CD4-positive, alpha-beta T cell (primary cell): Measurements from ENCODE around the gene OTOGL. TPM values are rescaled to one million over a fixed set of nuclear protein-coding genes. Genes with fewer than 3 reads are reported as not detected.

Source experiments
- ATAC-seq: fragments of 200-7000 bp; cut with Tn5 transposase; one replicate; pipeline ENCODE4 v1.10.0; 2022; ENCODE audit warnings: mild to moderate bottlenecking; ENCODE audit not compliant: poor library complexity
- CTCF ChIA-PET: fragments of 350-600 bp; sonication (Branson Sonifier 250); formaldehyde crosslinking; loops from one replicate; lab custom pipeline; 2021; ENCODE audit warnings: antibody characterized with exemption, inconsistent platforms; lab: Charles Lee
- POLR2A ChIA-PET: fragments of 350-600 bp; sonication (Branson Sonifier 250); formaldehyde crosslinking; loops from one replicate; lab custom pipeline; 2021; ENCODE audit warnings: antibody characterized with exemption, inconsistent platforms; lab: Charles Lee
- DNase-seq, 14 experiments: peaks; one replicate each; pipeline ENCODE4 v3.0.0-alpha.2; 2013 to 2020; ENCODE audit warnings: mixed read lengths in 2 of 14
- H3K27ac ChIP-seq, 2 donors: one replicate each; pipeline versions ENCODE4 v1.5.1 to v1.7.0; 2013; ENCODE audit warnings: low read length in 2 of 2, low read depth in 1 of 2, mild to moderate bottlenecking in 1 of 2
- H3K27me3 ChIP-seq, 2 experiments: 1 replicate in 1 of 2; 2 replicates in 1 of 2; pipeline versions ENCODE4 v1.6.1 to v1.7.0; 2013; ENCODE audit warnings: low read length in 2 of 2, control low read depth in 1 of 2, mild to moderate bottlenecking in 1 of 2, moderate library complexity in 1 of 2; ENCODE audit not compliant: insufficient read depth in 2 of 2, control insufficient read depth in 1 of 2
- H3K36me3 ChIP-seq: one replicate; pipeline ENCODE4 v1.6.1; 2013; ENCODE audit warnings: low read length, control low read depth; ENCODE audit not compliant: insufficient read depth
- H3K4me1 ChIP-seq: one replicate; pipeline ENCODE4 v1.6.1; 2013; ENCODE audit warnings: low read length, control low read depth; ENCODE audit not compliant: insufficient read depth
- H3K4me3 ChIP-seq: one replicate; pipeline ENCODE4 v1.5.1; 2013; ENCODE audit warnings: mild to moderate bottlenecking, low read length, moderate library complexity
- H3K9me3 ChIP-seq, 2 experiments: 1 replicate in 1 of 2; 2 replicates in 1 of 2; pipeline versions ENCODE4 v1.6.1 to v1.7.0; 2013; ENCODE audit warnings: low read length in 2 of 2, mild to moderate bottlenecking in 2 of 2, control low read depth in 1 of 2, moderate library complexity in 1 of 2; ENCODE audit not compliant: control insufficient read depth in 1 of 2, insufficient read depth in 1 of 2
- H3K27ac Mint-ChIP-seq: one replicate; pipeline ENCODE4 v1.8.0; 2020; ENCODE audit warnings: mixed read lengths
- H3K27me3 Mint-ChIP-seq: one replicate; pipeline ENCODE4 v1.8.0; 2021; ENCODE audit warnings: mixed read lengths
- H3K36me3 Mint-ChIP-seq: one replicate; pipeline ENCODE4 v1.8.0; 2021; ENCODE audit warnings: low read depth, mixed read lengths
- H3K4me1 Mint-ChIP-seq: one replicate; pipeline ENCODE4 v1.8.0; 2021; ENCODE audit warnings: low read depth, mixed read lengths
- H3K4me3 Mint-ChIP-seq: one replicate; pipeline ENCODE4 v1.8.0; 2020; ENCODE audit warnings: mild to moderate bottlenecking, mixed read lengths
- H3K9me3 Mint-ChIP-seq: one replicate; pipeline ENCODE4 v1.8.0; 2020; ENCODE audit warnings: mixed read lengths
- CTCF ChIP-seq: fragments of 200-600 bp; IDR thresholded peaks from one replicate; pipeline ENCODE4 v1.8.0; 2022; ENCODE audit warnings: antibody characterized with exemption, mild to moderate bottlenecking
- intact Hi-C, 2 experiments: fragments of 100-400 bp; cut with DNase I in 1 of 2; cut with micrococcal nuclease in 1 of 2; formaldehyde crosslinking; loops; one replicate each; pipeline versions ENCODE4 v1.15.1 to v1.9.0; 2023 to 2025; cut with DNase I, micrococcal nuclease
- polyA plus RNA-seq, 2 donors: library from polyadenylated mRNA; unstranded; fragments of 120-200 nt; gene quantifications; one replicate each; pipeline ENCODE4 v1.2.1, GENCODE V29; 2013
- total RNA-seq, 174 experiments: library from RNA in 2 of 174; stranded (reverse) in 2 of 174; gene quantifications; one replicate each; pipeline ENCODE4 v1.2.3 and lab custom pipeline; 2021 to 2026

The OTOGL gene
- total RNA-seq (not detected), total RNA-seq (lab: John Stamatoyannopoulos, UW) (0 to 0.24 (median 0) reads per million in 172 experiments)
- polyA plus RNA-seq (2013, experiment 1 of 2): not detected
- 0.01 TPM for polyA plus RNA-seq (2013, experiment 2 of 2)

- ChIA-PET POLR2A (no interaction called here), CTCF (no interaction called here)
- Histone ChIP-seq H3K27me3 (no peaks in the 10 kb centered on the region), H3K36me3 (no peaks in the 10 kb centered on the region), H3K4me1 (no peaks in the 10 kb centered on the region), H3K9me3 (no peaks in the 10 kb centered on the region), H3K27ac (no peak within 1 kb of the TSS), H3K4me3 (no peak within 1 kb of the TSS)
- H3K36me3 Mint-ChIP-seq: no peaks in the 10 kb centered on the region
- H3K27ac Mint-ChIP-seq: no peak within 1 kb of the TSS
- intact Hi-C loops: no loop called here
- DNase-seq (no peak), ATAC-seq (no peak)
- no peaks in the 10 kb centered on the region for H3K27me3 Mint-ChIP-seq
- H3K4me3 Mint-ChIP-seq: no peak within 1 kb of the TSS
- H3K9me3 Mint-ChIP-seq: no peaks in the 10 kb centered on the region
- H3K4me1 Mint-ChIP-seq: no peaks in the 10 kb centered on the region
- TF ChIP-seq CTCF: no peak
Measured at GRCh38 chr12:80099259-80099658, at the start of gene OTOGL. OTOGL (plus strand) TSS chr12:80099537; CDS start chr12:80209432, 109,895 bp downstream.

- Histone ChIP-seq H3K36me3 (no peaks in the 10 kb centered on the region), H3K4me1 (no peaks in the 10 kb centered on the region), H3K9me3 (no peaks in the 10 kb centered on the region), H3K4me3 (no peak overlapping the region), H3K27ac (no peak overlapping the region), H3K27me3 (no peaks in the 10 kb centered on the region)
- no peak for ATAC-seq
- intact Hi-C loops: loop anchor here (5.0 to 10.0 kb wide), 4 partner anchors 135 to 222 kb away; no protein-coding TSS in a partner anchor
- ChIA-PET POLR2A (no interaction called here), CTCF (no interaction called here)
- no peak for DNase-seq
- TF ChIP-seq CTCF: no peak
- Mint-ChIP-seq H3K27me3 (peaks cover 10% of the 10 kb centered on the region), H3K36me3 (no peaks in the 10 kb centered on the region), H3K4me3 (no peak overlapping the region), H3K4me1 (no peaks in the 10 kb centered on the region), H3K9me3 (no peaks in the 10 kb centered on the region), H3K27ac (no peak overlapping the region)
Measured at GRCh38 chr12:80050236-80050635, 49.1 kb upstream of the OTOGL start.

- intact Hi-C loops: loop anchor here (5.0 to 10.0 kb wide), 4 partner anchors 132 to 219 kb away; no protein-coding TSS in a partner anchor
- POLR2A ChIA-PET: no interaction called here
- DNase-seq (no peak), ATAC-seq (no peak)
- Mint-ChIP-seq H3K4me3 (no peak overlapping the region), H3K27me3 (peaks cover 10% of the 10 kb centered on the region), H3K9me3 (no peaks in the 10 kb centered on the region), H3K4me1 (no peaks in the 10 kb centered on the region), H3K27ac (no peak overlapping the region), H3K36me3 (no peaks in the 10 kb centered on the region)
- no peaks in the 10 kb centered on the region for H3K9me3 ChIP-seq
- no peak overlapping the region for H3K27ac ChIP-seq
- no peak overlapping the region for H3K4me3 ChIP-seq
- no peak for TF ChIP-seq CTCF
- no peaks in the 10 kb centered on the region for H3K36me3 ChIP-seq
- no peaks in the 10 kb centered on the region for H3K4me1 ChIP-seq
- CTCF ChIA-PET: no interaction called here
- H3K27me3 ChIP-seq: no peaks in the 10 kb centered on the region
Measured at GRCh38 chr12:80053051-80053790, 46.1 kb upstream of the OTOGL start.
